PC-9 (cell line): ENCODE data around the gene DPYSL4. TPM values are rescaled to one million over a fixed set of nuclear protein-coding genes. Genes with fewer than 3 reads are reported as not detected.

Experiments used
- BruUV-seq: library from RNA; stranded (reverse); fragments of 400-500 nt; replicated peaks from 2 replicates; lab custom pipeline; 2021; lab: Mats Ljungman, UMichigan
- CTCF ChIA-PET: fragments of 300-600 bp; sonication (Branson Sonifier 250); formaldehyde crosslinking; loops from one replicate; lab custom pipeline; 2022; ENCODE audit warnings: antibody characterized with exemption; lab: Charles Lee
- POLR2A ChIA-PET: fragments of 300-600 bp; sonication (Branson Sonifier 250); formaldehyde crosslinking; loops from one replicate; lab custom pipeline; 2022; ENCODE audit warnings: antibody characterized with exemption; ENCODE audit not compliant: unreplicated experiment; lab: Charles Lee
- DNase-seq, 2 experiments: peaks; one replicate each; pipeline versions ENCODE4 v3.0.0 to v3.0.0-alpha.2; 2015 to 2022; ENCODE audit warnings: mixed read lengths in 1 of 2
- H2AFZ ChIP-seq: fragments of 200-600 bp; sonication (generic); 2 replicates; pipeline ENCODE4 v1.8.1; 2017; ENCODE audit warnings: antibody characterized with exemption
- H3F3A ChIP-seq: fragments of 200-600 bp; sonication (generic); 2 replicates; pipeline ENCODE4 v1.8.1; 2017; ENCODE audit warnings: antibody characterized with exemption, mild to moderate bottlenecking, low read depth; ENCODE audit not compliant: insufficient read depth
- H3K27ac ChIP-seq: fragments of 200-600 bp; sonication (generic); 2 replicates; pipeline ENCODE4 v1.6.1; 2016; ENCODE audit warnings: mixed run types
- H3K27me3 ChIP-seq: fragments of 200-600 bp; sonication (generic); 2 replicates; pipeline ENCODE4 v1.6.1; 2016; ENCODE audit warnings: low read depth, mixed run types; ENCODE audit not compliant: insufficient read depth
- H3K36me3 ChIP-seq: fragments of 200-600 bp; sonication (generic); 2 replicates; pipeline ENCODE4 v1.6.1; 2016; ENCODE audit warnings: low read depth, mixed run types
- H3K4me1 ChIP-seq: fragments of 200-600 bp; sonication (generic); replicated peaks from 2 replicates; pipeline ENCODE4 v1.6.1; 2016; ENCODE audit warnings: mixed run types; ENCODE audit not compliant: insufficient read depth
- H3K4me2 ChIP-seq: fragments of 200-600 bp; sonication (generic); 2 replicates; pipeline ENCODE4 v1.6.1; 2017; ENCODE audit warnings: mixed run types
- H3K4me3 ChIP-seq: fragments of 200-600 bp; sonication (generic); 2 replicates; pipeline ENCODE4 v1.6.1; 2016; ENCODE audit warnings: mixed run types
- H3K79me2 ChIP-seq: fragments of 200-600 bp; sonication (generic); 2 replicates; pipeline ENCODE4 v1.6.1; 2017; ENCODE audit warnings: low read depth, mixed run types
- H3K9me2 ChIP-seq: fragments of 200-600 bp; sonication (generic); 2 replicates; pipeline ENCODE4 v1.8.1; 2017; ENCODE audit warnings: mild to moderate bottlenecking; ENCODE audit not compliant: insufficient read depth
- H3K9me3 ChIP-seq: fragments of 200-600 bp; sonication (generic); 2 replicates; pipeline ENCODE4 v1.8.1; 2016; ENCODE audit warnings: low read depth; ENCODE audit not compliant: insufficient read depth
- H4K20me1 ChIP-seq: fragments of 200-600 bp; sonication (generic); 2 replicates; pipeline ENCODE4 v1.8.1; 2017; ENCODE audit not compliant: insufficient read depth
- EZH2 ChIP-seq: fragments of 200-600 bp; sonication (generic); IDR thresholded peaks from 2 replicates; pipeline ENCODE4 v1.8.0; 2017; ENCODE audit warnings: antibody characterized with exemption, low read depth
- intact Hi-C: fragments of 100-400 bp; cut with micrococcal nuclease; formaldehyde crosslinking; loops from one replicate; pipeline ENCODE4 v1.10.0; 2022; ENCODE audit not compliant: unreplicated experiment
- total RNA-seq: library from RNA; stranded (reverse); gene quantifications from 2 replicates; pipeline ENCODE4 v1.2.3, GENCODE V29; 2021
- TF ChIP-seq, protein P1 (sequence below): fragments of 200-600 bp; sonication (generic); conservative IDR thresholded peaks from 2 replicates; pipeline ENCODE4 v1.6.1; 2017; ENCODE audit warnings: mixed run types, antibody characterized with exemption, mild to moderate bottlenecking, moderate library complexity

DPYSL4 gene
- total RNA-seq, 1 experiment from 2014 or later = 4.8 TPM

DNA sequence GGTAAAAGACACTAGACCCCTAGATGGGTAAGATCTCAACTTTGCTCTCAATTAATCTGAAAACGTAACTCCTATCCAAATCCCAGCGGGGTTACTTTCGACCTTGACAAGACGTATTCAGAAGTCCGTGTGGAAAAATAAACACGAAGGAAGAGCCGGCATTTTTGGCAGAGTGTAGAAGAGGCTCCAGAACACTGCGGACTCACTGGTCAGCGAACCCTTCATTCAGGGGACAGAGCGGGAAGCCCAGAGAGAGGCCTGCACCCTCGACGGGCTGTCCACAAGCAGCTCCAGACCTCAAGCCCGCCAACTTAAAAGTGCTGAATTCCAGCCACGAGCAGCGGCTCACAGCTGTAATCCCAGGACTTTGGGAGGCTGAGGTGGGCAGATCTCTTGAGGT is 54.7 kb downstream of the DPYSL4 start:
- Histone ChIP-seq H3K9me3 (no peaks in the 10 kb centered on the region), H3K4me2 (no peak overlapping the region)
- BruUV-seq = no TSS peak

DNA sequence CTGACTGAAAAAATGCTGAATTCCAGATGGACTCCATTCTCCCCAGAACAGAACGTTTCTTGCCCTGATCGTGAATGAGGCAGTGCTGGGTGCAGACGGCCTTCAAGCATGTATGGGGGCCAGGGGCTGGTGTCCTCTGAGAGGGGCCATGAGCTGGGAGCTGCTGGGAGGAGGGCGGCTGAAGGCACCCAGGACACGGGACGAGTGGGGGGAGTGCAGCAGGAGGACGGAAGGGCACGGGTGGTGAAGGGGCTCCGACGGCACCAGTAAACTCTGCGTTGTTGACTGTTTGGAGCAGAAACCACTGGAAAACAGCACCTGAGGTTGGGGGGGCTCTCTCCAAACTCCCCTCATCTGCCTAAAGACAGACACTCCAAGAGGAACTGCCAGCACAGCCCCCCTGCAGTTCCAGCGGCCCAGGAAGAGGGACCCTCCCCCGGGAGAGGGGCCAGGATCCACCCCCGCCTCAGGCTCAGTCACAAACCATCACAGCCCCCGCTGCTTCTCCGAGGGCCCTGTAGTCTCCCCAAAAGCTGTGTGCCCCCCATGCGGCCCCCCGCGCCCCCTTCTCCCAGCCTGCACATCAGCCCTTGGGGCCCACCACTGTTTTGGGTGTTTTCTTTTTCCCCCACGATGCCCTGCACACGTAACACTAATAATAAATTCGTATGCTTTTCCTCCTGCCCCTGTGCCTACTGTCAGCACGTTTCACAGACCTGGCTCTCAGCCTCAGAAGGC is 55.5 kb downstream of the DPYSL4 start:
- no peak for DNase-seq
- Histone ChIP-seq H3K9me3 (no peaks in the 10 kb centered on the region), H3K4me1 (no peaks in the 10 kb centered on the region), H3K79me2 (no peaks in the 10 kb centered on the region), H3K9me2 (no peaks in the 10 kb centered on the region), H3K27ac (no peak overlapping the region), H3K27me3 (no peaks in the 10 kb centered on the region), H3K4me3 (no peak overlapping the region), H3F3A (no peaks in the 10 kb centered on the region), H3K36me3 (no peaks in the 10 kb centered on the region), H3K4me2 (no peak overlapping the region), H2AFZ (no peak overlapping the region), H4K20me1 (no peaks in the 10 kb centered on the region)
- ChIA-PET POLR2A (no interaction called here), CTCF (no interaction called here)
- TF ChIP-seq, protein P1, sequence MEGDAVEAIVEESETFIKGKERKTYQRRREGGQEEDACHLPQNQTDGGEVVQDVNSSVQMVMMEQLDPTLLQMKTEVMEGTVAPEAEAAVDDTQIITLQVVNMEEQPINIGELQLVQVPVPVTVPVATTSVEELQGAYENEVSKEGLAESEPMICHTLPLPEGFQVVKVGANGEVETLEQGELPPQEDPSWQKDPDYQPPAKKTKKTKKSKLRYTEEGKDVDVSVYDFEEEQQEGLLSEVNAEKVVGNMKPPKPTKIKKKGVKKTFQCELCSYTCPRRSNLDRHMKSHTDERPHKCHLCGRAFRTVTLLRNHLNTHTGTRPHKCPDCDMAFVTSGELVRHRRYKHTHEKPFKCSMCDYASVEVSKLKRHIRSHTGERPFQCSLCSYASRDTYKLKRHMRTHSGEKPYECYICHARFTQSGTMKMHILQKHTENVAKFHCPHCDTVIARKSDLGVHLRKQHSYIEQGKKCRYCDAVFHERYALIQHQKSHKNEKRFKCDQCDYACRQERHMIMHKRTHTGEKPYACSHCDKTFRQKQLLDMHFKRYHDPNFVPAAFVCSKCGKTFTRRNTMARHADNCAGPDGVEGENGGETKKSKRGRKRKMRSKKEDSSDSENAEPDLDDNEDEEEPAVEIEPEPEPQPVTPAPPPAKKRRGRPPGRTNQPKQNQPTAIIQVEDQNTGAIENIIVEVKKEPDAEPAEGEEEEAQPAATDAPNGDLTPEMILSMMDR = no peak
- no peak for TF ChIP-seq EZH2
- no TSS peak for BruUV-seq
- intact Hi-C loops = no loop called here

More for the DNA sequence above, 54.7 kb downstream of the DPYSL4 start:
- intact Hi-C loops = no loop called here
- no peak for DNase-seq
- CTCF ChIA-PET = no interaction called here
- Histone ChIP-seq H3K27ac (no peak overlapping the region), H3K79me2 (no peaks in the 10 kb centered on the region), H3K4me1 (no peaks in the 10 kb centered on the region), H3F3A (no peaks in the 10 kb centered on the region), H4K20me1 (no peaks in the 10 kb centered on the region), H3K36me3 (no peaks in the 10 kb centered on the region), H3K9me2 (no peaks in the 10 kb centered on the region), H3K27me3 (no peaks in the 10 kb centered on the region), H3K4me3 (no peak overlapping the region), H2AFZ (no peak overlapping the region)
- POLR2A ChIA-PET = no interaction called here
- TF ChIP-seq, protein P1 = no peak
- TF ChIP-seq EZH2 = no peak

DNA sequence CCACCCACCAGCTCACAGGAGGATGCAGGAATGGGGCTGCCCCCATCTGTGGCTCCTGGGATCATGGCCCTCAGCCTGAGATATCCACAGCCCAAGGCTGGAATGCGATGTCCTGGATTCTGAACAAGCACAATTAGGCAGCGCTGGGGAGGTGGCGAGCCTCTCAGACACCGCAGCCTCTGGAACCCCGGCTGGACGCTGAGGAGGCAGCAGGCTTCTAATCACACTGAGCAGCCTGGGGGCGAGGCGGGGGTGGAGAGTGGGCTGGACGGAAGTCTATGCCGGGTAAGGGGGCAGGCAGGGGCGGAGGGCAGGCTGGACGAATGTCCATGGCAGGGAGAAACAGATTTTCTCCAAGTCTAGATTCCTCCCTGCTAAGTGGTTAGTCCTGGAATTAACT is 56.4 kb downstream of the DPYSL4 start:
- no peaks in the 10 kb centered on the region for H3K9me3 ChIP-seq
- H3K27me3 ChIP-seq = no peaks in the 10 kb centered on the region
- DNase-seq = no peak
- H3K36me3 ChIP-seq = no peaks in the 10 kb centered on the region
- TF ChIP-seq, protein P1 = no peak
- no peak for TF ChIP-seq EZH2
- intact Hi-C loops = no loop called here
- H4K20me1 ChIP-seq = no peaks in the 10 kb centered on the region
- no peaks in the 10 kb centered on the region for H3K4me1 ChIP-seq
- no peak overlapping the region for H3K4me3 ChIP-seq
- H3K79me2 ChIP-seq = no peaks in the 10 kb centered on the region
- no TSS peak for BruUV-seq
- no peak overlapping the region for H3K27ac ChIP-seq
- ChIA-PET CTCF (no interaction called here), POLR2A (no interaction called here)
- no peaks in the 10 kb centered on the region for H3F3A ChIP-seq
- H3K4me2 ChIP-seq = no peak overlapping the region
- H3K9me2 ChIP-seq = no peaks in the 10 kb centered on the region
- no peak overlapping the region for H2AFZ ChIP-seq
